Ovary (tissue), 3 donors: Measurements from ENCODE around the gene ZNF175.

Experiments
- EP300 ChIP-seq: sonication (generic); formaldehyde crosslinking; IDR thresholded peaks from one replicate; pipeline ENCODE4 v1.6.1; 2017; ENCODE audit warnings: antibody characterized with exemption
- TF ChIP-seq, protein P1 (sequence below), 3 donors: fragments of 450-650 bp in 2 of 3; fragments of 200-600 bp in 1 of 3; IDR thresholded peaks; one replicate each; pipeline versions ENCODE4 v1.5.1 to v1.8.0; 2016 to 2022; ENCODE audit warnings: antibody characterized with exemption in 3 of 3, mild to moderate bottlenecking in 1 of 3
- donor health status: DM: no; HTN: no; CAD: no.

GRCh38 chr19:51641648-51642047 is 70.6 kb downstream of the ZNF175 start:
- no peak for TF ChIP-seq EP300
- TF ChIP-seq, protein P1, sequence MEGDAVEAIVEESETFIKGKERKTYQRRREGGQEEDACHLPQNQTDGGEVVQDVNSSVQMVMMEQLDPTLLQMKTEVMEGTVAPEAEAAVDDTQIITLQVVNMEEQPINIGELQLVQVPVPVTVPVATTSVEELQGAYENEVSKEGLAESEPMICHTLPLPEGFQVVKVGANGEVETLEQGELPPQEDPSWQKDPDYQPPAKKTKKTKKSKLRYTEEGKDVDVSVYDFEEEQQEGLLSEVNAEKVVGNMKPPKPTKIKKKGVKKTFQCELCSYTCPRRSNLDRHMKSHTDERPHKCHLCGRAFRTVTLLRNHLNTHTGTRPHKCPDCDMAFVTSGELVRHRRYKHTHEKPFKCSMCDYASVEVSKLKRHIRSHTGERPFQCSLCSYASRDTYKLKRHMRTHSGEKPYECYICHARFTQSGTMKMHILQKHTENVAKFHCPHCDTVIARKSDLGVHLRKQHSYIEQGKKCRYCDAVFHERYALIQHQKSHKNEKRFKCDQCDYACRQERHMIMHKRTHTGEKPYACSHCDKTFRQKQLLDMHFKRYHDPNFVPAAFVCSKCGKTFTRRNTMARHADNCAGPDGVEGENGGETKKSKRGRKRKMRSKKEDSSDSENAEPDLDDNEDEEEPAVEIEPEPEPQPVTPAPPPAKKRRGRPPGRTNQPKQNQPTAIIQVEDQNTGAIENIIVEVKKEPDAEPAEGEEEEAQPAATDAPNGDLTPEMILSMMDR (IDR thresholded peaks at IDR 0.05), result no peak
